ENCODE measurements around the gene ELMO3. TPM values are rescaled to one million over a fixed set of nuclear protein-coding genes. Genes with fewer than 3 reads are reported as not detected.

The ELMO3 gene
- total RNA-seq, 4 donors from 2014 or later: 0.09 to 0.55 (median 0.29) TPM

DNA sequence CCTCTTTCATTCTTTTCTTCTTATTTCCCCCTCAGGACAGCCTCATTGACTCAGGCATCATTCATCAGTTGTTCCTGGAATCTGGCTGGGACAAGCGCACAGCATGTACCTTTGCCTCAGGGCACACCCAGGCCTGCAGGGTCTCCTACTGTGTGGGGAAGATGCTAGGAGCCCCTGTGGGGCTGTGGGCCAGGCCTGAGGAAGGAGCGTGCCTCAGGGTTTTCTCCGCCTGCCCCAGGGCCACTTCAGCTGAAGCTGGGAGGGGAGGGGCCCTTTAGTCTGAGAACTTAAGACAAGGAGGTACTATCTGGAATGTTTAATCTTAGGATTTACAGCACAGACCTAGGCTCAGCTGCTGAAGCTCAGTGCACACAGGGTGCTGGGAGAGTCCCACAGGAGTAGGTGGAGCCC is 7.9 kb downstream of the ELMO3 start:
- Histone ChIP-seq H3K4me1 (peaks cover 23 to 24% of the 10 kb centered on the region in 2 donors), H3K9me3 (no peaks in the 10 kb centered on the region), H3K36me3 (peaks cover 0 to 16% of the 10 kb centered on the region in 2 donors), H3K4me3 (no peak overlapping the region), H3K27ac (peak overlapping the region; percentile 53 to 83 (median 70)), H3K27me3 (no peaks in the 10 kb centered on the region)
- in situ Hi-C loops (cut with MboI; ENCODE audit: low sequenced_read_pairs in 4 of 4): no loop called here
- no peak for DNase-seq
- no peak for TF ChIP-seq POLR2A (IDR thresholded peaks at IDR 0.05)
- TF ChIP-seq, protein P1, sequence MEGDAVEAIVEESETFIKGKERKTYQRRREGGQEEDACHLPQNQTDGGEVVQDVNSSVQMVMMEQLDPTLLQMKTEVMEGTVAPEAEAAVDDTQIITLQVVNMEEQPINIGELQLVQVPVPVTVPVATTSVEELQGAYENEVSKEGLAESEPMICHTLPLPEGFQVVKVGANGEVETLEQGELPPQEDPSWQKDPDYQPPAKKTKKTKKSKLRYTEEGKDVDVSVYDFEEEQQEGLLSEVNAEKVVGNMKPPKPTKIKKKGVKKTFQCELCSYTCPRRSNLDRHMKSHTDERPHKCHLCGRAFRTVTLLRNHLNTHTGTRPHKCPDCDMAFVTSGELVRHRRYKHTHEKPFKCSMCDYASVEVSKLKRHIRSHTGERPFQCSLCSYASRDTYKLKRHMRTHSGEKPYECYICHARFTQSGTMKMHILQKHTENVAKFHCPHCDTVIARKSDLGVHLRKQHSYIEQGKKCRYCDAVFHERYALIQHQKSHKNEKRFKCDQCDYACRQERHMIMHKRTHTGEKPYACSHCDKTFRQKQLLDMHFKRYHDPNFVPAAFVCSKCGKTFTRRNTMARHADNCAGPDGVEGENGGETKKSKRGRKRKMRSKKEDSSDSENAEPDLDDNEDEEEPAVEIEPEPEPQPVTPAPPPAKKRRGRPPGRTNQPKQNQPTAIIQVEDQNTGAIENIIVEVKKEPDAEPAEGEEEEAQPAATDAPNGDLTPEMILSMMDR (IDR thresholded peaks at IDR 0.05 in 4 of 5, conservative IDR thresholded peaks at IDR 0.05 in 1 of 5): no peak
- intact Hi-C loops (cut with DNase I; ENCODE audit: low total_unique reads): no loop called here
- no peak for ATAC-seq

DNA sequence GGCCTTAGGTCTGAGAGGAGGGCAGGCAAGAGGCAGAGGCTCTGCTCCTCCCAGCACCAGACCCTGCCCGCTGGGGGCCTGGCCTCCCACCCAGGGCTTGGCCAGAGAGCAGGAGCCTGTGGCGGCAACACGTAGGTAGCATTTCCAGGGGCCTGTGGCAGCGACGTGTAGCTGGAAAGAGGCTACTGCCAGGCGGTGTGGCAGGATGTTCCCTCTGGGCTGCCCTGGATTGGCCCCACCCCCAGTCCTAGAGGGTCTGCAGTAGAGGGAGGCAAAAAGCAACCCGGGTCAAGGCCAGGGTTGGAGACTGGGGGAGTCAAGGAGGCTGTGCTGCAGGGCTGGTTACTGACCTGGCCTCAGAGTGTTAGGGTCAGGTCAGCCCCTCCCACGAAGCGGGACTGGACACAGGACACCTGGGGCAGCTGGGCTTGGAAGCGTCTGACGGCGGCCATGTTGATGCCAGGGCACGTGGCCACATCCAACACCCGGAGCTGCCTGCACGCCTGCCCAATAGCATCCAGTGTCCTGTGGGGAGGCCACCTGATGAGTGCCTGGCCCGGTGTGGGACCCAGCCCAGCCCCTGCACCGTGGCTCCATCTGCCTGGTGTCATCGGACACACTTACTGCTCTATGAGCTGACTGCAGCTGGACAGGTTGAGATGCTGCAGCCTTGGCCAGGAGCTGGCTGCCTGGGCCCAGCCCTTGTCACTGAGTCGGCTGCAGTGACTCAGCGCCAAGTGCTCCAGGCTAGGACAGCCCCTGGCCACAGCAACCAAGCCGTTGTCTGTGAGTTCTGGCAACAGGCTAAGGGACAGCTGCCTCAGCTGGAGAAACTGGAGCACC is 8.5 kb downstream of the ELMO3 start:
- H3K36me3 ChIP-seq: peaks cover 0 to 10% of the 10 kb centered on the region in 2 donors
- peak; percentile 87 to 89 for ATAC-seq
- no peak overlapping the region for H3K4me3 ChIP-seq
- in situ Hi-C loops (cut with MboI; ENCODE audit: low sequenced_read_pairs in 4 of 4): no loop called here
- peak; percentile 74 to 89 for DNase-seq
- peaks cover 23 to 24% of the 10 kb centered on the region in 2 donors for H3K4me1 ChIP-seq
- no peaks in the 10 kb centered on the region for H3K27me3 ChIP-seq
- H3K27ac ChIP-seq: peak overlapping the region; percentile 53 to 83 (median 70)
- TF ChIP-seq, protein P1 (IDR thresholded peaks at IDR 0.05 in 4 of 5, conservative IDR thresholded peaks at IDR 0.05 in 1 of 5): no peak
- TF ChIP-seq POLR2A (IDR thresholded peaks at IDR 0.05): no peak
- no peaks in the 10 kb centered on the region for H3K9me3 ChIP-seq
- intact Hi-C loops (cut with DNase I; ENCODE audit: low total_unique reads): no loop called here

DNA sequence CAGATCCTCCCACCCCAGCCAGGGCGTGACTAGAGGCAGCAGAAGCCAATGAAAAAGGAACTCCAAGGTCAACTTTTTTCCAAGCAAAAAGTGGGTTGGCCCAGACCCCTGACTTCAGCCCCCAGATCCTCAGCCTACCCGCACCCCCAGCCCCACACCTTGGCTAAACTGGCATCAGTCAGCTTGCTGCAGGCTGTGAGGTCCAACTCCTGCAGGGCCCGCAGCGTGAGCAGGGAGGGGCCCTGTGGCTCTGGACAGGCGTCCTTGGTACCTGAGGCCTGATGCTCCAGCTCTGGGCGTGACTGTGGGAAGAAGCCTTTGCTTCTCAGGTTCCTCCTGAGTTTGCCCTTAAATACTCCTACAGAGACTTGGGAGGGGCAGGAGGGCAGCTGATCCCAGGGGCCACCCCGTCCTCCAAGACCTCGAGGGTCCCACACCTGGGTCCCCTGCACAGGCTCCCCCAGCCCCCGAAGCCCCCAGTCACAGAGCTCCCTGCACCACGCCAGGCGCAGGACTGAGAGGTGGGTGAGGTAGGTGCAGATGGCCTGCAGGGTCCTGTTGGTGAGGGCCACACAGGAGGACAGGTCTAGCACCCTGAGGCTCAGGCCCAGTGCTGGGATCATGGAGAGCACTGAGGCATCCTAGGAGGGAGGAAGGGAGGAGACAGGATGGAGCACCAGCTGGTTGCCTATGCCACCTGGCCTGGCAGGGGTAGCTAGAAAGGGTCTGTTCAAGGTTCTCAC is 9.4 kb downstream of the ELMO3 start:
- H3K27me3 ChIP-seq: no peaks in the 10 kb centered on the region
- peaks cover 23 to 26% of the 10 kb centered on the region in 2 donors for H3K4me1 ChIP-seq
- H3K27ac ChIP-seq: peak overlapping the region; percentile 53 to 83 (median 70)
- no peaks in the 10 kb centered on the region for H3K9me3 ChIP-seq
- ATAC-seq (peak in 1 of 2 donors; percentile 15), DNase-seq (peak in 1 of 2 donors; percentile 38)
- in situ Hi-C loops (cut with MboI; ENCODE audit: low sequenced_read_pairs in 4 of 4) (no loop called here), intact Hi-C loops (cut with DNase I; ENCODE audit: low total_unique reads) (no loop called here)
- no peak for TF ChIP-seq POLR2A (IDR thresholded peaks at IDR 0.05)
- TF ChIP-seq, protein P1 (IDR thresholded peaks at IDR 0.05 in 4 of 5, conservative IDR thresholded peaks at IDR 0.05 in 1 of 5): no peak
- no peak overlapping the region for H3K4me3 ChIP-seq
- peaks cover 0 to 5% of the 10 kb centered on the region in 2 donors for H3K36me3 ChIP-seq

DNA sequence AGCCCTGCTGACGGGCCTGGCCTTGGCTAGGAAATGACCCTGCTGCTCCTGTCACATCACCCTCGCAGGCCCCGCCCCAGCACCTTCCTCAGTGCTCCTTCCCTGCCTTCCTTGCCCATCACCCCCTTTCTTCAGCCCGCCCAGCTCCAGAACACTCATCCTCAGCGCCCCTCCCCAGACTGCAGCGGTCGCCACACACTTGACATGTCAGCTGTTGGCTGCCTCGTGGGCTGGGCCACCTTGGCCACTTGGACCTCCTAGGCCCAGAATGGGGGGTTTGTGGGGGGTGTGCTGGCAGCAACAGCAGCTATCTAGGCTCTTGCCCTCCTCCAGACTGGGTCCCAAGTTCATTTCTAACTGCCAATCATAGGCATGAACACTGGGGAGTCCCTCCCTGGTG is 10.6 kb downstream of the ELMO3 start:
- Histone ChIP-seq H3K4me3 (no peak overlapping the region), H3K4me1 (peaks cover 35 to 38% of the 10 kb centered on the region in 2 donors), H3K27ac (peak overlapping the region in 1 of 4 donors; percentile 40), H3K36me3 (no peaks in the 10 kb centered on the region), H3K9me3 (no peaks in the 10 kb centered on the region), H3K27me3 (no peaks in the 10 kb centered on the region)
- ATAC-seq (no peak), DNase-seq (no peak)
- TF ChIP-seq, protein P1 (IDR thresholded peaks at IDR 0.05 in 4 of 5, conservative IDR thresholded peaks at IDR 0.05 in 1 of 5): no peak
- no peak for TF ChIP-seq POLR2A (IDR thresholded peaks at IDR 0.05)
- intact Hi-C loops (cut with DNase I; ENCODE audit: low total_unique reads) (no loop called here), in situ Hi-C loops (cut with MboI; ENCODE audit: low sequenced_read_pairs in 4 of 4) (no loop called here)
